Upper lobe of right lung (tissue), 1 donor: Measurements from ENCODE around the gene DNAAF2. TPM values are rescaled to one million over a fixed set of nuclear protein-coding genes. Genes with fewer than 3 reads are reported as not detected.
"Not testable (repeated sequence)": the region's sequence is repeated elsewhere in the genome, so short reads cannot be mapped to it uniquely, and the experiment has no call there.

Experiments used
- ATAC-seq: fragments of 200-7000 bp; cut with Tn5 transposase; one replicate; pipeline ENCODE4 v1.9.1; 2020; ENCODE audit warnings: mild to moderate bottlenecking, moderate library complexity
- DNase-seq: peaks from one replicate; pipeline ENCODE4 v3.0.0-alpha.2; 2020
- H3K27ac ChIP-seq: fragments of 200-600 bp; one replicate; pipeline ENCODE4 v1.8.0; 2022
- H3K27me3 ChIP-seq: fragments of 200-600 bp; one replicate; pipeline ENCODE4 v1.8.0; 2022; ENCODE audit warnings: mild to moderate bottlenecking
- H3K36me3 ChIP-seq: fragments of 200-600 bp; one replicate; pipeline ENCODE4 v1.8.0; 2022
- H3K4me1 ChIP-seq: fragments of 200-600 bp; one replicate; pipeline ENCODE4 v1.8.0; 2022
- H3K4me3 ChIP-seq: fragments of 200-600 bp; one replicate; pipeline ENCODE4 v1.8.0; 2022; ENCODE audit warnings: mild to moderate bottlenecking
- H3K9me3 ChIP-seq: fragments of 200-600 bp; one replicate; pipeline ENCODE4 v1.8.0; 2022
- intact Hi-C: fragments of 100-400 bp; cut with DNase I; formaldehyde crosslinking; loops from one replicate; pipeline ENCODE4 v1.11.0; 2022
- total RNA-seq: library from RNA; stranded (reverse); fragmentation: NEBNext Ultra II Directional; extraction: Animal tissue kit (Norgen Biotek cat#: 25700); gene quantifications from one replicate; pipeline ENCODE4 v1.2.1, GENCODE V29; 2021
- TF ChIP-seq, protein P1 (sequence below): fragments of 200-600 bp; IDR thresholded peaks from one replicate; pipeline ENCODE4 v1.8.0; 2022; ENCODE audit warnings: antibody characterized with exemption
- donor health status: DM: no; HTN: yes; CAD: no; lungs with severe emphysema.

Gene DNAAF2
- total RNA-seq, 1 donor from 2014 or later = 5.6 TPM

DNA sequence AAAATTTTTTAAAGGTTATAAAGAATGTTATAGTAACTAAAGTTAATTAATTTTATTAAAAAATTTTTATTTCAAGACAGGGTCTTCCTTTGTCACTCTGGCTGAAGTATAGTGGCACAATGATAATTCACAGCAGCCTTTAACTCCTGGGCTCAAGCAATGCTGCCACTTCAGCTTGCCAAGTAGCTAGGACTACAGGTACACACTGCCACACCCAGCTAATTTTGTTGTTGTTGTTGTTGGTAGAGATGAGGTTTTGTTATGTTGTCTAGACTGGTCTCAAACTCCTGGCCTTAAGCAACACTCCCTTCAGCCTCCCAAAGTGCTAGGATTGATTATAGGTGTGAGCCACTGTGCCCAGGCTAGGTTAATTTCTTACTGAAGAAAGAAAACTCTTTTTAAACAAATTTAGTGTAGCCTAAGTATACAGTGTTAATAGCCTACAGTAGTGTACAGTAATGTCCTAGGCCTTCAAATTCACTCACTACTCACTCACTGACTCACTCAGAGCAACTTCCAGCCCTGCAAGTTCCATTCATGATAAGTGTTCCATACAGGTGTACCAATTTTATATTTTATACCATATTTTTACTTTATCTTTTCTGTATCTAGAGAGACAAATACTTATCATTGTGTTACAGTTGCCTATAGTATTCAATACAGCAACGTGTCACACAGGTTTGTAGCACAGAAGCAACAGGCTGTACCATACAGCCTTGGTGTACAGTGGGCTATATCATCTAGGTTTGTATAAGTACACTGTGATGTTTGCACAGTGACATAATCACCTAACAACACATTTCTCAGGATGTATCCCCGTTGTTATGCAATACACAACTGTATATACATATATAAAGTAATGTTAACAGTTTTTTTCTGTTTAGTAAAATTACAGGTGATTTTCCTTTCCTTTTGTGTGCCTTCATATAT is 24.7 kb upstream of the DNAAF2 start:
- Histone ChIP-seq H3K4me1 (no peaks in the 10 kb centered on the region), H3K9me3 (no peaks in the 10 kb centered on the region), H3K4me3 (no peak overlapping the region), H3K27me3 (no peaks in the 10 kb centered on the region), H3K27ac (no peak overlapping the region), H3K36me3 (no peaks in the 10 kb centered on the region)
- intact Hi-C loops = no loop called here
- ATAC-seq (no peak), DNase-seq (no peak)
- TF ChIP-seq, protein P1, sequence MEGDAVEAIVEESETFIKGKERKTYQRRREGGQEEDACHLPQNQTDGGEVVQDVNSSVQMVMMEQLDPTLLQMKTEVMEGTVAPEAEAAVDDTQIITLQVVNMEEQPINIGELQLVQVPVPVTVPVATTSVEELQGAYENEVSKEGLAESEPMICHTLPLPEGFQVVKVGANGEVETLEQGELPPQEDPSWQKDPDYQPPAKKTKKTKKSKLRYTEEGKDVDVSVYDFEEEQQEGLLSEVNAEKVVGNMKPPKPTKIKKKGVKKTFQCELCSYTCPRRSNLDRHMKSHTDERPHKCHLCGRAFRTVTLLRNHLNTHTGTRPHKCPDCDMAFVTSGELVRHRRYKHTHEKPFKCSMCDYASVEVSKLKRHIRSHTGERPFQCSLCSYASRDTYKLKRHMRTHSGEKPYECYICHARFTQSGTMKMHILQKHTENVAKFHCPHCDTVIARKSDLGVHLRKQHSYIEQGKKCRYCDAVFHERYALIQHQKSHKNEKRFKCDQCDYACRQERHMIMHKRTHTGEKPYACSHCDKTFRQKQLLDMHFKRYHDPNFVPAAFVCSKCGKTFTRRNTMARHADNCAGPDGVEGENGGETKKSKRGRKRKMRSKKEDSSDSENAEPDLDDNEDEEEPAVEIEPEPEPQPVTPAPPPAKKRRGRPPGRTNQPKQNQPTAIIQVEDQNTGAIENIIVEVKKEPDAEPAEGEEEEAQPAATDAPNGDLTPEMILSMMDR = no peak

DNA sequence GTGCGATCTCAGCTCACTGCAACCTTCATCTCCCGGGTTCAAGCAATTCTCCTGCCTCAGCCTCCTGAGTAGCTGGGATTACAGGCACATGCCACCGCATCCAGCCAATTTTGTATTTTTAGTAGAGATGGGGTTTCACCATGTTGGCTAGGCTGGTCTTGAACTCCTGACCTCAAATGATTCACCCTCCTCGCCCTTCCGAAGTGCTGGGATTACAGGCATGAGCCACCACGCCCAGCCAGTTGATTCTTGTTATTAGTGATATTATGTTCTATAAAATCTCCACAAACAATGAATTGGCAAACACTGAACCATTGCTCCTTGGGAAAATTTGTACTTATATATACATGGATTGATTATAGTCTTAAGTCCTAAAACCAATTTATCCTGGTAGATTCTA is 22.5 kb upstream of the DNAAF2 start:
- intact Hi-C loops, H3K9me3 ChIP-seq, H3K4me1 ChIP-seq, H3K36me3 ChIP-seq, H3K4me3 ChIP-seq, H3K27me3 ChIP-seq, H3K27ac ChIP-seq, ATAC-seq, DNase-seq: not testable (repeated sequence)

DNA sequence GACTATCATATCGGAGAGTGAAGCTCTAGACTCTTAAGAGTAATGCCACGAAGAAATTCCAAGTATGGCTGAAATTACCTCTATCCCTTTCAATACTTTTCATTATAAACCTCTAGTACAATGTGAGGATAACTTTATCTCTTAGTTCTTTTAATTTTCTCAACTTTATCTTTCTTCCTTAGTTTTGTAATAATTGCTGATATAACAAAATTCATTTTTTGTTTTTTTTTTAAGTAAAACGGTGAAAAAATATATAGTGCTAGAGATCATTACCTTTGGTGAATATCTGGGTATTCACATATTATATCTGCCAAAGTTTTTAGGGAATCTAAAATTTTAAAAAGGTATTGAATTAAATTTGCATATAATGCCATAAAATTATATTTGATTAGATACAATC is 19.5 kb upstream of the DNAAF2 start:
- H3K4me3 ChIP-seq = no peak overlapping the region
- intact Hi-C loops = no loop called here
- no peak for ATAC-seq
- H3K36me3 ChIP-seq = no peaks in the 10 kb centered on the region
- no peaks in the 10 kb centered on the region for H3K27me3 ChIP-seq
- no peak overlapping the region for H3K27ac ChIP-seq
- TF ChIP-seq, protein P1 = no peak
- no peak for DNase-seq
- H3K4me1 ChIP-seq = no peaks in the 10 kb centered on the region
- H3K9me3 ChIP-seq = no peaks in the 10 kb centered on the region

DNA sequence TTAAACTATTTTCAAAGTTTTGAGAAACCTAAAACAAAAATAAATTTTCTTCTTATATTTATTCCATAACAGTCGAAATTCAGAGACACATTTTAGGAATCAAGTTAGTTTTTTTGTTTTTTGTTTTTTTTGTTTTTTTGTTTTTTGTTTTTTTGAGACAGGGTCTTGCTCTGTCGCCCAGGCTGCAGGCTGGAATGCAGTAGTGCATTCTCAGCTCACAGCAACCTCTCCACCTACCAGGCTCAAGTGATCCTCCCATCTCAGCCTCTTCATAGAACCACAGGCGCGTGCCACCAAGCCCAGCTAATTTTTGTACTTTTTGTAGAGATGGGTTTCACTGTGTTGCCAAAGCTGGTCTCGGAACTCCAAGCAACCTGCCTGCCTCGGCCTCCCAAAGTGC is 18.5 kb upstream of the DNAAF2 start:
- H3K9me3 ChIP-seq = no peaks in the 10 kb centered on the region
- no peaks in the 10 kb centered on the region for H3K36me3 ChIP-seq
- H3K4me3 ChIP-seq = no peak overlapping the region
- H3K4me1 ChIP-seq = no peaks in the 10 kb centered on the region
- no peaks in the 10 kb centered on the region for H3K27me3 ChIP-seq
- H3K27ac ChIP-seq = no peak overlapping the region
- DNase-seq = no peak
- TF ChIP-seq, protein P1 = no peak
- ATAC-seq = no peak
- intact Hi-C loops = no loop called here

DNA sequence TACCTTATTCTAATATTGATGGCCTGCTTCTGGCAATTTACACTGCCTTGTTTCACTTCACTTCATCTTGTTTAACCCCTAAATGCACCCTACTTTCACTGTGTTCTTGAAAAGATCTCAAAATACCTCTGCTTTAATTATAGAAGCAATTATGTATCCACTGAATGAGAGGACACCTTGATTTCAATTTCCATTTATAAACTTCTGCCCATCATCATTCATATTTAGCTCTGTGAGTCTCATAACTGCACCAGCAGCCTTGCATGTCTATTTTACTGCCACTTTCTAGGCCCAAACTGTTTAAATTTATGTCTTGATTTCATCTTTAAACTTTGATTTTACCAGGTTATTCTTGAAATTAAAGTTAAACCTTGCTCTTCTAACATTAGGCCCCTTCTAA is 7.1 kb upstream of the DNAAF2 start:
- ATAC-seq = no peak
- DNase-seq = no peak
- intact Hi-C loops = no loop called here
- Histone ChIP-seq H3K4me3 (no peak overlapping the region), H3K27ac (no peak overlapping the region), H3K27me3 (no peaks in the 10 kb centered on the region), H3K9me3 (no peaks in the 10 kb centered on the region), H3K36me3 (peaks cover 5% of the 10 kb centered on the region), H3K4me1 (peaks cover 12% of the 10 kb centered on the region)
- TF ChIP-seq, protein P1 = no peak

DNA sequence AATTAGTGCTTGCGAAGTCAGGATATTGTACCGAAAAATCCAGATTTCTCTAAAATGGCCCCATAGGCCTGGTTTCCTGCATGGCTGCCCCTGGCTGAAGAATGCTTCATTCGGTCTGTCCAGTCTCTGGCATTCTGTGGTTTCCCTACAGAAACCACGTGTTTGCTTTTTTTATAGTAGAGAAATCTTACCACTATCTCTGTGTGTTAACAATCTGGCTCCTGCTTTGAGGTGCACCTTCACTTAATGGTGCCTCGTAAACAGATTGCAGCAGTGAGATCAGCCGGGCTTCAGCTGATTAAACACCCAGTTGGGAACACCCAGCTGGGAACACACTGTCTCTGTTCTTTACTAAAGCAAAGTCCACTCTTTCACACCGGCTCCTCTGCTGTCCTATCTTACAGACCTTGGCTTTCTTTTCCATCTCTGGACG is 6.7 kb upstream of the DNAAF2 start:
- intact Hi-C loops = no loop called here
- Histone ChIP-seq H3K27ac (no peak overlapping the region), H3K4me3 (no peak overlapping the region), H3K27me3 (no peaks in the 10 kb centered on the region), H3K9me3 (no peaks in the 10 kb centered on the region), H3K4me1 (peaks cover 17% of the 10 kb centered on the region), H3K36me3 (peaks cover 5% of the 10 kb centered on the region)
- ATAC-seq (peak; percentile 61), DNase-seq (no peak)
- TF ChIP-seq, protein P1 = no peak
